ENCODE results near the gene KSR1. TPM values are rescaled to one million over a fixed set of nuclear protein-coding genes. Genes with fewer than 3 reads are reported as not detected.

KSR1 gene
- total and polyA plus RNA-seq, 2 of the 8 experiments (the other 6 are each of a cell fraction or from before 2014, with no cell fraction given): 14.1 to 34.7 TPM

- TF ChIP-seq NRF1 (IDR thresholded peaks at IDR 0.05; ENCODE audit: low read depth, low read length) (no peak), EZH2 (IDR thresholded peaks at IDR 0.05; ENCODE audit: low read depth, low read length, severe bottlenecking) (no peak), GABPA (IDR thresholded peaks at IDR 0.05; ENCODE audit: borderline replicate concordance, insufficient read depth, low read length) (no peak), CHD1 (IDR thresholded peaks at IDR 0.05; ENCODE audit: low read depth, low read length) (no peak), CBX5 (IDR thresholded peaks at IDR 0.05; ENCODE audit: low read depth, low read length) (no peak), KDM1A (IDR thresholded peaks at IDR 0.05; ENCODE audit: borderline replicate concordance, low read length) (no peak), POU5F1 (IDR thresholded peaks at IDR 0.05; ENCODE audit: low read depth, low read length) (no peak), SP2 (IDR thresholded peaks at IDR 0.05; ENCODE audit: low read length) (no peak), BCL11A (IDR thresholded peaks at IDR 0.05; ENCODE audit: low read depth in 2 of 2, low read length in 2 of 2) (no peak)
These were observed 22.8 kb downstream of the KSR1 start (continued) for GRCh38 chr17:27478901-27479538.

Data from H1 (cell line).